ENCODE results near the gene TRIM71.

Gene TRIM71

GRCh38 chr3:32868719-32869512 is 51.1 kb downstream of the TRIM71 start:
- no peak for DNase-seq

GRCh38 chr3:32869513-32870047 is 51.8 kb downstream of the TRIM71 start:
- no peak for DNase-seq

DNA sequence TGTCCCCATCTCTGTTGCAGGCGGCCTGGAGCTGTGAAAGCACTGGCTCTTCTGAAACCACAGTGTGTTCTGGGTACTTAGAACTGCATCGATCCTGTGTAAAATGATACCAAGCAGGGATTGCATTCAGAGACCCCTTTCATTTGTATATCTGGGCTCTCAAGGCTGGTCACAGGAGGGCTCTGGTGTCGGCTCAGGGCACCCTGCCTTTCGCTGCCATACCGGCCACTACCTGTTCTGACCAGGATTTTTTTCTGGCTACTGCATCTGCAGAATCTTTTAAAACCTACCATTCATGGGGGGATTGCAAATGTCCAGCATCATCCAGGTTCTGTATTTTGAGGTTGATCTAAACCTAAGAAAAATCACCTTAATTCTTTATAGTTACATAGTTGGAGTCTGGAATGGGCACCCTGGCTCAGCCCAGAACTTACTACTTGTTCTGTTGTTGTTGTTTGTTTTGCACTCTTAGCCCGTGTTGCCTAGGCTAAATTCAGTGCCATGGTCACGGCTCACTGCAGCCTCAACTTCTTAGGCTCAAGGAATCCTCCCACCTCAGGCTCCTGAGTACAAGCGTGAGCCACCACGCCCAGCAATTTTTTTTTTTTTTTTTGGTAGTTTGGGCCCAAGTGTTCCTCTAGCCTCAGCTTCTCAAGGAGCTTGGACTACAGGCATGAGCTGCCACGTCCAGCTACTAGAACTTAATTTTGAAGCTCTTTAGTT is 52.7 kb downstream of the TRIM71 start:
- DNase-seq = no peak

- no peak for DNase-seq
Observed at GRCh38 chr3:32871273-32871672, 53.5 kb downstream of the TRIM71 start.

- DNase-seq = peak; percentile 21
Observed at GRCh38 chr3:32872487-32873382, 54.9 kb downstream of the TRIM71 start.

- no peak for DNase-seq
Observed at GRCh38 chr3:32873531-32874130, 55.8 kb downstream of the TRIM71 start.

DNA sequence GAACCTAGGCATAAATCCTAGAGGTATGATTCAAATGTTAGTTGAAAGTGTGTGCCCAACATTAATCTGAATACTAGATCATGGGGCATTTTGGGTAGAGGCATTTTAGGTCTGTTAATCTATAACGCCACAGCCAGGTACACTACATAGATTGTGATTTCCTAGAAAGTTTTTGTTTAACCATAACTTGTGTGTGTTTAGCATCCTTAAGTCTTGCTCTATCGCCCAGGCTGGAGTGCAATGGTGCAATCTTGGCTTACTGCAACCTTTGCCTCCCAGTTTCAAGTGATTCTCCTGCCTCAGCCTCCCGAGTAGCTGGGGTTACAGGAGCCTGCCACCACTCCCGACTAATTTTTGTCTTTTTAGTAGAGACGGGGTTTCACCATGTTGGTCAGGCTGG is 59.1 kb downstream of the TRIM71 start:
- no peak for DNase-seq

- DNase-seq = no peak
Observed at GRCh38 chr3:32877598-32877997, 59.8 kb downstream of the TRIM71 start.

DNA sequence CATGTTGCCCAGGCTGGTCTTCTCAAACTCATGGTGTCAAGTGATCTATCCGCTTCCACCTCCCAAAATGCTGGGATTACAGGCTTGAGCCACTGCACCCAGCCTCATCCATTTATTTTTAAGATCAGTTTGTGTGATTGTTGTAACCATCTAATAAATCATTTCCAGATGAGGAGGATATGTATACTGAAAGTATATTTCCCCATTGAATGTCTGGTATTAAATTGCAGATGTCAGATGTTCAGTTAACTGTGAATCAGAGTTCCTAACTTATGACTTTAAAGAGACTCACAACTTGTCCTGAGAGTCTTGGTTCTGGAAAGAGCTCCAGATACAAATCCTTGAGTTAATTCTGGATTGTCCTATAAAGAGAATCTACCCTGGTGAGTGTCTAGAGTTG is 62.4 kb downstream of the TRIM71 start:
- DNase-seq = peak; percentile 14

DNA sequence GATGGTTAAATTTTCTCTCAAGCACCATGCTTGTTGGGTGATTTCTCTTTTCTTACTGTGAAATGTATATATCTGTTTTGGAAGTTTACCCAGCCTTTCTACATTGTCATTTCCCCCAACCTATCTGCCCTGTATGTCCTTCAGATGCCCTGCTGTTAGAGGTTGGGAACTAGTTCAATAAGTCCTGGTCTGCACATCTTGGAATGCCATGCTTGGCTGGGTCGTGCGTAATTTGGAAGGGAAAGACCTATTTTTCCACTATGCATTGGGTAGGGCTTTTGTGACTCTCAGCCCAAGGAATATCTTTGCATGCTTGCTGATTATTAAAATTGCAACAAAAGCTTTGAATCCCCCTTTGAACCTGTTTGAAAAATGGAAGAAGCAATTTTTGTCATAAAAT is 63.8 kb downstream of the TRIM71 start:
- DNase-seq = no peak

GRCh38 chr3:32882189-32882588 is 64.4 kb downstream of the TRIM71 start:
- DNase-seq = no peak

- DNase-seq = no peak
Observed at GRCh38 chr3:32882603-32883025, 64.8 kb downstream of the TRIM71 start.

DNA sequence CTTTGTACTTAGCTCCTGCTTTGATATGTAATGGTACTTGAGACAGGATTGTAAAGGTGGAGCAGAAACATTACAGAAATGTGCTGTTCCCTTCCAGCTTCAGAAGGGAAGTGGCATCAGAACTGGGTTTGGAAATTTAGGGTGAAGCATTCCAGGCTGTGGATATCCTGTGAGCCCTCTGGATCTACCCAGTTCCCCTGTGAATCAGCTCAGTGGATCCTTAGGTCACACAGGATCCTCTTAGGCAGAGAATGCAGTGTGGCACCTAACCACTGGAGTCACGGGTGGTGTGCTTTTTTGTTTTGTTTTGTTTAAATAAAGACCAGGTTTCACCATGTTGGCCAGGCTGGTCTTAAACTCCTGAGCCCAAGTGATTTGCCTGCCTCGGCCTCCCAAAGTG is 66.0 kb downstream of the TRIM71 start:
- no peak for DNase-seq

GRCh38 chr3:32884591-32884990 is 66.8 kb downstream of the TRIM71 start:
- no peak for DNase-seq

GRCh38 chr3:32885283-32885901 is 67.6 kb downstream of the TRIM71 start:
- DNase-seq = no peak

DNA sequence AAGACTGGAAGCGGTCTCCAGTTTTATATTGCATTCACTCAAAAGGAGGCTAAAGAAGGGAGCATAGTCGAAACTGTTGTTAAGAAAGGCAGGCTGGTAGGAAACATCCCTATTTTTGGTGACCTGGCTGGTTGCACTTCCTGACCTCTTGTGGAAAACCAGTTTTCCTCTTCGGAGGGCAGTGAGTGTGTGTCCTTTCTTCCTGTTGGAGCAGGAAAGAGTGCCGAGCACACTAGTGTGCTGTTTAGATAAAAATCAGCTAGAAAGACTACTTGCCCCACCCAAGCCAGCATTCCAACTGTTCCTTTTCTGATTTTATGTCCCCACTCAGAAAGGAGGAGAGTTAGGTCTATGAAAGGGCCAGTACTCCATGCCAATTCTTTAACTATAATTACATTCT is 68.5 kb downstream of the TRIM71 start:
- DNase-seq = no peak

- DNase-seq = no peak
Observed at GRCh38 chr3:32886911-32887310, 69.1 kb downstream of the TRIM71 start.

GRCh38 chr3:32888739-32889138 is 70.9 kb downstream of the TRIM71 start:
- DNase-seq = no peak

GRCh38 chr3:32890420-32891276 is 72.9 kb downstream of the TRIM71 start:
- DNase-seq = no peak

DNA sequence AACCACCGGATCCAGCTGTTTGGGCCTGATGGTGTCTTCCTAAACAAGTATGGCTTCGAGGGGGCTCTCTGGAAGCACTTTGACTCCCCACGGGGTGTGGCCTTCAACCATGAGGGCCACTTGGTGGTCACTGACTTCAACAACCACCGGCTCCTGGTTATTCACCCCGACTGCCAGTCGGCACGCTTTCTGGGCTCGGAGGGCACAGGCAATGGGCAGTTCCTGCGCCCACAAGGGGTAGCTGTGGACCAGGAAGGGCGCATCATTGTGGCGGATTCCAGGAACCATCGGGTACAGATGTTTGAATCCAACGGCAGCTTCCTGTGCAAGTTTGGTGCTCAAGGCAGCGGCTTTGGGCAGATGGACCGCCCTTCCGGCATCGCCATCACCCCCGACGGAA is 73.6 kb downstream of the TRIM71 start:
- no peak for DNase-seq
